ENCODE data around the gene CEP72.

Gene CEP72

DNA sequence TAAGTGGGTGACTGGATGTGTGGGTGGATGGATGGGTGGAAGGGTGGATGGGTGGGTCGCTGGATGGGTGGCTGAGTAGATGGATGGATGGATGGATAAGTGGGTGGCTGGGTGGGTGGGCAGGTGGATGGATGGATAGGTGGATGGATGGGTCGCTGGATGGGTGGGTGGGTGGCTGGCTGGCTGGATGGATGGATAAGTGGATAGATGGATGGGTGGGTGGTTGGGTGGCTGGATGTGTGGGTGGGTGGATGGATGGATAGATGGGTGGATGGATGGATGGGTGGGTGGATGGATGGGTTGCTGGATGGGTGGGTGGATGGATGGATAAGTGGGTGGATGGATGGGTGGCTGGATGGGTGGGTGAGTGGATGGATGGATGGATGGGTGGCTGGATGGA lies 27.3 kb upstream of the CEP72 start:
- DNase-seq (ENCODE audit: low read depth in 2 of 2): no peak
- H3K4me3 ChIP-seq (replicated peaks in 1 of 2; ENCODE audit: low read depth in 2 of 2, low read length in 2 of 2): no peak overlapping the region
- TF ChIP-seq, protein P1, sequence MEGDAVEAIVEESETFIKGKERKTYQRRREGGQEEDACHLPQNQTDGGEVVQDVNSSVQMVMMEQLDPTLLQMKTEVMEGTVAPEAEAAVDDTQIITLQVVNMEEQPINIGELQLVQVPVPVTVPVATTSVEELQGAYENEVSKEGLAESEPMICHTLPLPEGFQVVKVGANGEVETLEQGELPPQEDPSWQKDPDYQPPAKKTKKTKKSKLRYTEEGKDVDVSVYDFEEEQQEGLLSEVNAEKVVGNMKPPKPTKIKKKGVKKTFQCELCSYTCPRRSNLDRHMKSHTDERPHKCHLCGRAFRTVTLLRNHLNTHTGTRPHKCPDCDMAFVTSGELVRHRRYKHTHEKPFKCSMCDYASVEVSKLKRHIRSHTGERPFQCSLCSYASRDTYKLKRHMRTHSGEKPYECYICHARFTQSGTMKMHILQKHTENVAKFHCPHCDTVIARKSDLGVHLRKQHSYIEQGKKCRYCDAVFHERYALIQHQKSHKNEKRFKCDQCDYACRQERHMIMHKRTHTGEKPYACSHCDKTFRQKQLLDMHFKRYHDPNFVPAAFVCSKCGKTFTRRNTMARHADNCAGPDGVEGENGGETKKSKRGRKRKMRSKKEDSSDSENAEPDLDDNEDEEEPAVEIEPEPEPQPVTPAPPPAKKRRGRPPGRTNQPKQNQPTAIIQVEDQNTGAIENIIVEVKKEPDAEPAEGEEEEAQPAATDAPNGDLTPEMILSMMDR (IDR thresholded peaks at IDR 0.05; ENCODE audit: low read depth, low read length): no peak

DNA sequence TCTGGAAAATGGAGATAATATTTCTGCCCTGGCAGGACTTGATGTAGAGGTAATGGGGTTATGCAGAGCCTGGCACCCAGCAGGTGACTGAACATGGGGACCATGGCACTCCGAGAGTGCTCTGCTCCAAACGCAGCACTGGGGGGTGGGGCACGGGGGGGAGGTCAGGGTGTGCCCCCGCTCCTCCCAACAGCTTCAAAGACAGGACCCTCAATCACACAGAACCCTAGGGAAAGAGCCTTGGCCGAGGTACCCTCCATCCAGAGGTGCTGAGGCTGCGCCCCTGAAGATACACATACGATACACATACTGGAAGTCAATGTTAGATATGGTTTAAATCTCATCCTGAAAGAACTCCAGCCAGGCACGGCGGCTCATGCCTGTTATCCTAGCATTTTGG lies 26.6 kb upstream of the CEP72 start:
- TF ChIP-seq, protein P1 (IDR thresholded peaks at IDR 0.05; ENCODE audit: low read depth, low read length): no peak
- no peak for DNase-seq (ENCODE audit: low read depth in 2 of 2)
- no peak overlapping the region for H3K4me3 ChIP-seq (replicated peaks in 1 of 2; ENCODE audit: low read depth in 2 of 2, low read length in 2 of 2)

DNA sequence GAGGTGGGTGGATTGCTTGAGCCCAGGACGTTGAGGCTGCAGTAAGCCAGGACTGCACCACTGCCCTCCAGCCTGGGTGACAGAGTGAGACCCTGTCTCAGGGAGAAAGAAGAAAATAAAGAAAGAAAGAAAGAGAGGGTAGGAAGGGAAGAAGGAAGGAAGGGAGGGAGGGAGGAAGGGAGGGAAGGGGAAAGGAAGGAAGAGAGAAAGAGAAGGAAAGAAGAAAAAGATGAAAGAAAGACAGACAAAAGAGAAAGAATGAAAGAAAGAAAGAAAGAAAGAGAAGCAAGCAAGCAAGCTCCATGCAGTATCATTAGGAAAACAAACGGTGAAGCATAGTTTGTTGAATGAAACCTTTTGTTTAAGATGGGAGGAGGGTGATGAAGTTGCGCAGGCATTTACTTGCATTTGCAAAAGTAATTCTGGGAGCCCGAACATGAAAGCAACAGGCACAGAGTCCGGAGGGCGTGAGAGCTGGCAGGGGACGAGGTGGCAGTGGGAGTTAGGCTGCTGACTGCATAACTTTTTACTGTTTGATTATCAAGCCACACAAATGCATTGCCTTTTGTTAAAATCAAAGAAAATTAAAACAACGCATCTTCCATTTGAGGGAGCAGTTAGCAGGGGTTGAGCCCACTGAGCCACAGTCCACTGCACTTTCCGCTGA lies 26.0 kb upstream of the CEP72 start:
- DNase-seq (ENCODE audit: low read depth in 2 of 2): no peak
- H3K4me3 ChIP-seq (replicated peaks in 1 of 2; ENCODE audit: low read depth in 2 of 2, low read length in 2 of 2): no peak overlapping the region
- TF ChIP-seq, protein P1 (IDR thresholded peaks at IDR 0.05; ENCODE audit: low read depth, low read length): no peak

DNA sequence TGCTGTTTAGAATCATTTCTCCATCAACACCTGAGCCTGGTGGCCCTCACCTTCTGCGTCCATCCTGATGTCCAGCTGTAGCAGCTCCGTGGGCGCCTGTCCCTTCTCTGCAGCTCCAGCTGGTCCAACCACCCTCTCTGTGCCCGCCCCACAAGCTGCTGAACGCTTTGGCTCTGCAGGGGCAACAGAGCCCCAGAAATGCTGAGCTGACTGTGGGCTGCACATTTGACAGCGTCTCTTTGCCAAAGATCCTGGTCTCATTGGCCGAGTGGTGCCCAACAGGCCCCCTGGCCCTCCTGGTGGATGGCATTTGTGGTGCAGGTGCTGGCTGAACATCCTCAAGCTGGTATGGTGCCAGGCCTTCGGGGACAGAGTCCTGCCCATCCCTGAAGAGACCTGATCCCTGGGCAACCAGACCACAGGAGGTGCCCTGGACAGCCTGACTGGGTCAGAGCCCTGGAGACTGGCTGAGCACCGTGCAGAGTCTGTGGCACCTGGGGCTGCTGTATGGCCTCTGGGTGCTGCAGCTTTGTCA lies 25.3 kb upstream of the CEP72 start:
- TF ChIP-seq, protein P1 (IDR thresholded peaks at IDR 0.05; ENCODE audit: low read depth, low read length): peak; percentile 1
- DNase-seq (ENCODE audit: low read depth in 2 of 2): no peak
- no peak overlapping the region for H3K4me3 ChIP-seq (replicated peaks in 1 of 2; ENCODE audit: low read depth in 2 of 2, low read length in 2 of 2)

DNA sequence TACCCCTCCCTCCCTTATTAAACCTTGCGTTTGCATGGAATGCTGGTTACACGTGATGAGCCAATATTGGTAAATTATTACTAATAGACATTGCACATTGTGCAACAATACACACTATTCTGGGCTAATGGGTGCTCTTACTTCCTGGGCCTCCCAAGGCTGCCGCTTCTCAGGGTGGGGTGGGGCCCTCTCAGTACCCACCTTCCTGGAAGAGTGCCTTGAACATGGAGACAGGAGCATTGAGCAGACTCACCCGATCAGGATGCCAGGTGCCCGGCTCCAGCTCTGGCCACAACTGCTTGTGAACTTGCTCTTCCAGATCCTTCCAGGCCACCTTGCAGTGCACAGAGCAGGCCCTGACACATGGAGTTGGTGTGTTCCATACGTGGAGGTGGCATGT lies 24.7 kb upstream of the CEP72 start:
- no peak overlapping the region for H3K4me3 ChIP-seq (replicated peaks in 1 of 2; ENCODE audit: low read depth in 2 of 2, low read length in 2 of 2)
- TF ChIP-seq, protein P1 (IDR thresholded peaks at IDR 0.05; ENCODE audit: low read depth, low read length): no peak
- DNase-seq (ENCODE audit: low read depth in 2 of 2): no peak

DNA sequence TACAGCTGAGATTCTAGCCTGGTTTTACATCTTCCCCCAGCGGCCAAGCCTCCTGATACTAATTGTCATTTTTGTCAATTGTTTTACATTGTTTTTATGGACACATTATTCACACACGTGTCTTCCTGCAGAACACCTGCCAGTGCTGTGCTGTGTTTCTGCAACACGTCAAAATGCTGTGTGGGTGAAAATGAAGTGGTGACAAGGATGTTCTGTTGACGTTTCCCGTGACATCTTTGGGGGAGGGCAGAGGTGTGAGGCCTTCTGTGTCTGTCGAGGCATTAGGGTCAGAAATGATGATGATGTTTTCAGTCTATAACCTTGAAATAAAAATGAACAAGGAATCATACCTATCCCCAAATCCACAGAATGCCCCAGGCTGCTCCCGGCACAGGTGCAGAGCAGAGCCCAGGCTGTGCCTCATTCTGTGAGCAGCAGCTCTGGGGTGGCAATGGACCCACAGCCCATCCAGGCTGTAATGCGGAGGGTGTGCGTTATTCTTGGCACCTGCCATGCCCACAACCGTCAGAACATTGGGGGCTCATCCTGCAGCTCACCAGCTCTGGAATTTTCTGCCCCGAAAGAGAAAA lies 23.6 kb upstream of the CEP72 start:
- DNase-seq (ENCODE audit: low read depth in 2 of 2): no peak
- H3K4me3 ChIP-seq (replicated peaks in 1 of 2; ENCODE audit: low read depth in 2 of 2, low read length in 2 of 2): no peak overlapping the region
- TF ChIP-seq, protein P1 (IDR thresholded peaks at IDR 0.05; ENCODE audit: low read depth, low read length): no peak

Data from cardiac fibroblast (primary cell).